Memory B cell (primary cell): ENCODE measurements around the gene RTBDN.
A peak's percentile ranks its signal among the peaks of the same experiment; 100 is the strongest.

Experiments used
- ATAC-seq: fragments of 150-1000 bp; cut with Tn5 transposase; 2 replicates; pipeline ENCODE4 v1.10.0; 2021; ENCODE audit warnings: low read depth, mild to moderate bottlenecking, moderate library complexity
- DNase-seq, 2 donors: peaks; one replicate each; pipeline ENCODE4 v3.0.0; 2022; ENCODE audit warnings: low spot score in 2 of 2
- H3K27ac Mint-ChIP-seq: one replicate; pipeline ENCODE4 v1.8.0; 2022; ENCODE audit warnings: mild to moderate bottlenecking, moderate library complexity, mixed read lengths
- H3K27me3 Mint-ChIP-seq: one replicate; pipeline ENCODE4 v1.8.0; 2022; ENCODE audit warnings: mixed read lengths
- H3K36me3 Mint-ChIP-seq: one replicate; pipeline ENCODE4 v1.8.0; 2022; ENCODE audit warnings: mild to moderate bottlenecking, mixed read lengths
- H3K4me1 Mint-ChIP-seq: one replicate; pipeline ENCODE4 v1.8.0; 2022; ENCODE audit warnings: mixed read lengths
- H3K4me3 Mint-ChIP-seq: one replicate; pipeline ENCODE4 v1.8.0; 2022; ENCODE audit warnings: mild to moderate bottlenecking, moderate library complexity, mixed read lengths
- H3K9me3 Mint-ChIP-seq: one replicate; pipeline ENCODE4 v1.8.0; 2022; ENCODE audit warnings: mixed read lengths

RTBDN gene

GRCh38 chr19:12778017-12778904 lies 56.1 kb downstream of the RTBDN start:
- no peaks in the 10 kb centered on the region for H3K36me3 Mint-ChIP-seq
- peak in 1 of 2 donors; percentile 61 for DNase-seq
- peak overlapping the region; percentile 78 for H3K27ac Mint-ChIP-seq
- no peaks in the 10 kb centered on the region for H3K9me3 Mint-ChIP-seq
- peak overlapping the region; percentile 84 for H3K4me3 Mint-ChIP-seq
- ATAC-seq: peak; percentile 3
- peaks cover 25% of the 10 kb centered on the region for H3K4me1 Mint-ChIP-seq
- no peaks in the 10 kb centered on the region for H3K27me3 Mint-ChIP-seq

- peaks cover 25% of the 10 kb centered on the region for H3K4me1 Mint-ChIP-seq
- no peaks in the 10 kb centered on the region for H3K27me3 Mint-ChIP-seq
- ATAC-seq: peak; percentile 13
- peak overlapping the region; percentile 84 for H3K4me3 Mint-ChIP-seq
- H3K36me3 Mint-ChIP-seq: no peaks in the 10 kb centered on the region
- no peaks in the 10 kb centered on the region for H3K9me3 Mint-ChIP-seq
- H3K27ac Mint-ChIP-seq: peak overlapping the region; percentile 78
- DNase-seq: peak; percentile 88 to 92
Observed at GRCh38 chr19:12777217-12778016, 57.0 kb downstream of the RTBDN start.
